Measurements from ENCODE around the gene RBM22.

RBM22 gene

DNA sequence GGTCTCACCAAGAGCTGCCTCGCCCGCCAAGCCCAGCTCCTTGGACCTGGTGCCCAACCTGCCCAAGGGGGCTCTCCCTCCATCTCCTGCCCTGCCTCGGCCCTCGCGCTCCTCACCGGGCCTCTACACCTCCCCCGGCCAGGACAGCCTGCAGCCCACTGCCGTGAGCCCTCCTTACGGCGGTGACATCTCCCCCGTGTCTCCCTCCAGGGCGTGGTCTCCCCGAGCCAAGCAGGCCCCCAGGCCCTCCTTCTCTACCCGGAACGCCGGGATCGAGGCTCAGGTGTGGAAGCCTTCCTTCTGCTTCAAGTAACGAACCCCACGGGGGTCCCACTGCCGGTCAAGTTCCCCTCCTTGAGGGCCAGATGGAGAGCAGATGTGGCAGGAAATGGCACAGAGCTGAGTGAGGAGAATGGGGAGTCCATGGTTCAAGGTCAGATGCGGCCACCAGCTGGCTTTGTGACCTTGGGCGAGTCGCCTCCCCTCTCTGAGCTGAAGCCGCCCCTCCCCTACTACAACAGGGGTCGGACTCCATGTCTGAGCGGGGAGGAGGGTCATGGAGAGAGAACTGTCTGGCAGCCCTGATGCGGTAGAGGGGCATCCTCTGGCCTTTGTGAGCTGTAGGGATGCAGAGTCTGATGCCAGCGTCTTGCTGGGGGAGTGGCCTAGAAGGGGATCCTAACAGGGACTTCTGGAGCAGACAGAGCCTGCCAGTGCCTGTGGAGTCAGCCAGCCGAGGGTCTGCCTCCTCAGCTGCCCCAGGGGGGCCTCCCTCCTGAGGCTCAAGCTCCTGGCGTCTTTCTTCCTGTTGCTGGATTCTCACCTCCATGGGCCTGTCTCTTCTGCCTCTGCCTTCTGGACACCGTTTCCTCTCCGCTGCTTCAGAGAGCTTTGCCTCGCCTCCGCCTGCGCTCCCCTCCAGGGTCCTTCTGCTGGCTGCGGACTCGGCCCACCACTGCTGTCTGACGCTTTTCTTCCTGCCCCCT, 50.5 kb downstream of the RBM22 start:
- no peak for TF ChIP-seq CTCF (IDR thresholded peaks at IDR 0.05; ENCODE audit: poor library complexity, severe bottlenecking)
- ATAC-seq (ENCODE audit: low read depth) (no peak), DNase-seq (ENCODE audit: low spot score) (no peak)
- Histone ChIP-seq H3K4me1 (ENCODE audit: insufficient read depth, poor library complexity, severe bottlenecking) (peaks cover 4% of the 10 kb centered on the region), H3K27me3 (ENCODE audit: insufficient read depth, poor library complexity, severe bottlenecking) (no peaks in the 10 kb centered on the region), H3K9me3 (ENCODE audit: severe bottlenecking) (no peaks in the 10 kb centered on the region), H3K36me3 (ENCODE audit: low read depth) (0 out of 2 replicates have a peak, but pooled peaks cover 13% of the 10 kb centered on the region), H3K27ac (ENCODE audit: poor library complexity, severe bottlenecking) (no peak overlapping the region), H3K4me3 (ENCODE audit: severe bottlenecking) (no peak overlapping the region)

GRCh38 chr5:150649108-150650020, 51.5 kb downstream of the RBM22 start:
- ATAC-seq (ENCODE audit: low read depth) = no peak
- no peak overlapping the region for H3K27ac ChIP-seq (ENCODE audit: poor library complexity, severe bottlenecking)
- H3K9me3 ChIP-seq (ENCODE audit: severe bottlenecking) = no peaks in the 10 kb centered on the region
- H3K4me3 ChIP-seq (ENCODE audit: severe bottlenecking) = no peak overlapping the region
- TF ChIP-seq CTCF (IDR thresholded peaks at IDR 0.05; ENCODE audit: poor library complexity, severe bottlenecking) = no peak
- H3K4me1 ChIP-seq (ENCODE audit: insufficient read depth, poor library complexity, severe bottlenecking) = peaks cover 14% of the 10 kb centered on the region
- H3K36me3 ChIP-seq (ENCODE audit: low read depth) = 0 out of 2 replicates have a peak, but pooled peaks cover 13% of the 10 kb centered on the region
- no peaks in the 10 kb centered on the region for H3K27me3 ChIP-seq (ENCODE audit: insufficient read depth, poor library complexity, severe bottlenecking)
- DNase-seq (ENCODE audit: low spot score) = no peak

GRCh38 chr5:150648294-150649107, 52.4 kb downstream of the RBM22 start:
- ATAC-seq (ENCODE audit: low read depth) (no peak), DNase-seq (ENCODE audit: low spot score) (no peak)
- Histone ChIP-seq H3K4me1 (ENCODE audit: insufficient read depth, poor library complexity, severe bottlenecking) (peaks cover 21% of the 10 kb centered on the region), H3K36me3 (ENCODE audit: low read depth) (0 out of 2 replicates have a peak, but pooled peaks cover 13% of the 10 kb centered on the region), H3K4me3 (ENCODE audit: severe bottlenecking) (no peak overlapping the region), H3K9me3 (ENCODE audit: severe bottlenecking) (no peaks in the 10 kb centered on the region), H3K27me3 (ENCODE audit: insufficient read depth, poor library complexity, severe bottlenecking) (no peaks in the 10 kb centered on the region), H3K27ac (ENCODE audit: poor library complexity, severe bottlenecking) (no peak overlapping the region)
- TF ChIP-seq CTCF (IDR thresholded peaks at IDR 0.05; ENCODE audit: poor library complexity, severe bottlenecking) = no peak

DNA sequence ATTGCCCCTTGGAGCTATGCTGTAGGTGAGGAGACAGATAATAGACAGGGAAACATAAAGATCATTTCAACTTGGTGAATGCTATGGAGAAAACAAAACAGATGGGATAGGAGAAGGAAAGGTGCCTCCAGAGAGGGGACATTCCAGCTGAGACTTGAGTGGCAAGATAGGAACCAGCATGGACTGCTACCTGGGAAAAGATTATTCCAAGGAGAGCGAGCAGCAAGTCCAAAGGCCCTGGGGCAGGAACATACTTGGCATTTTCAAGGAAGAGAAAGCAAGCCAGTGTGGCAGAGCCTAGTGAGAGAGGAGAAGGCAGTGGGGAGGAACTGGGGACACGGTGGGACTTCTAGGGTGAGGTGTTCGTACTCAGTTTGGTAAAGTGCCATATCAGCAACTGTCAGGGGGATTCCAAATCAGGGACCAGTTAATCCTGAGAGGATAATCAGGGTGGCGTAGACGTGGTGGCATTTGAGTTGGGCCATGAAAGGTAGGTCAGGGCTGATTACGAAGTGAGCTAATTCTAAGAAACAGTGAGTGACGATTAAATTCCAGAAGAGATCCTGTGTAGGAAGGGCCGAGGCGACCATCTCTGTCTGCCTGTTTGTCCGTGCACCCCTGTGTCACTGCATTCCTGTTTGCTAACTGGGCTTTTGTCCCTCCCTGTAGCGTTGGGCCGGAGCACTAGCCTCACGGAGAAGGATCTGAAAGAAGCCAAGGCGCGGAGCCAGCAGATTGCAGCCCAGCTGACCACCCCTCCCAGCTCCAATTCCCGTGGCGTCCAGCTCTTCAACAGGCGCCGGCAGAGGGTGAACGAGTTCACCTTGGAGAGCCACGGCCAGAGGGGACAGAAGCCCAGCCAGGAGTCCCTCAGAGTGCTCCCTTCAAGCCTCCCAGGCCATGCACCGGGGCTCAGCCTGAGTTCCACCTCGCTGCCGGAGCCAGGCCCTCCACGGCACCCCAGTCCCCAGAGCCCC, 53.3 kb downstream of the RBM22 start:
- Histone ChIP-seq H3K9me3 (ENCODE audit: severe bottlenecking) (no peaks in the 10 kb centered on the region), H3K27ac (ENCODE audit: poor library complexity, severe bottlenecking) (no peak overlapping the region), H3K4me3 (ENCODE audit: severe bottlenecking) (no peak overlapping the region), H3K27me3 (ENCODE audit: insufficient read depth, poor library complexity, severe bottlenecking) (no peaks in the 10 kb centered on the region), H3K36me3 (ENCODE audit: low read depth) (0 out of 2 replicates have a peak, but pooled peaks cover 13% of the 10 kb centered on the region), H3K4me1 (ENCODE audit: insufficient read depth, poor library complexity, severe bottlenecking) (peaks cover 30% of the 10 kb centered on the region)
- no peak for TF ChIP-seq CTCF (IDR thresholded peaks at IDR 0.05; ENCODE audit: poor library complexity, severe bottlenecking)
- no peak for ATAC-seq (ENCODE audit: low read depth)
- no peak for DNase-seq (ENCODE audit: low spot score)
